HG03469 (cell line): ENCODE measurements around the gene COL4A3.

Source experiments
- ATAC-seq: cut with Tn5 transposase; IDR thresholded peaks from one replicate; pipeline ENCODE4 v1.9.1; 2021; ENCODE audit warnings: mild to moderate bottlenecking, moderate library complexity, moderate number of reproducible peaks; ENCODE audit not compliant: unreplicated experiment

COL4A3 gene

DNA sequence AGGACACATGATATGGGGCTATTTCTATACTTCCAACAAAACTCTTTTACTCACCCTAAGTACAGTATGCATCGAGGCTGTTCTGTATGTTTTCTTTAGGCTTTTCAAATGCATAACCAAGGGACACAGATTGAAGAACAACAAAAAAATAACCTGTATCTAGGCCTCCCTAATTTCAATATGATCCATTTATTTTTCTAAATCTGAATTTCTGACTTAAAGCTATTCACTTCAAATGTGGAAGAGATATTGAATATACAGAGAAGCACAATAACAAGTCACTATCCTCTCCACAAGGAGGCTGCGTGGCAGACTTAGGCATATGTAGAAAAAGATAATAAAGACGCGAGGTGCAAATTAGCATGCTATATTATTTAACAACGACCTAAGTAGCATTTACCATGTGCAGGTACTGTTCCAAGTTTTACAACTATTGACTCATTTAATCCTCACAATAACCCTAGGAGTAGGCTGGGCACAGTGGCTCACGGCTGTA lies 121.4 kb downstream of the COL4A3 start:
- no peak for ATAC-seq

DNA sequence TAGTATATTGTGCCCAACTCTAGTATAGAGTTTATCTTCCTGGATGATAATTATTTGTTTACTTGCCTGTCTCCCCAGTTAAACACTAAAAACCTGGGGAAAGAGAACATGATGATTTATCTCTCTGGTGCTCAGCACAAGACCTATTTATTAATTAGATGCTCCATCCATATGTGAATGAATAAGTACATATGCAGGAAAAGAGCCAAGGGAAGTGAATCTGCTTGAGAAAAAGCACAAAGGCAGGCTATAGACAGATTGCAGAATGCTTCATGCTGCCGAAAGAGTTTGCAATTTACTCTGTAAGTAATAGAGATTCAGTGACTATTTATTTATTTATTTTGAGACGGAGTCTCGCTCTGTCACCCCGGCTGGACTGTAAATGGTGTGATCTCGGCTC lies 123.3 kb downstream of the COL4A3 start:
- no peak for ATAC-seq

DNA sequence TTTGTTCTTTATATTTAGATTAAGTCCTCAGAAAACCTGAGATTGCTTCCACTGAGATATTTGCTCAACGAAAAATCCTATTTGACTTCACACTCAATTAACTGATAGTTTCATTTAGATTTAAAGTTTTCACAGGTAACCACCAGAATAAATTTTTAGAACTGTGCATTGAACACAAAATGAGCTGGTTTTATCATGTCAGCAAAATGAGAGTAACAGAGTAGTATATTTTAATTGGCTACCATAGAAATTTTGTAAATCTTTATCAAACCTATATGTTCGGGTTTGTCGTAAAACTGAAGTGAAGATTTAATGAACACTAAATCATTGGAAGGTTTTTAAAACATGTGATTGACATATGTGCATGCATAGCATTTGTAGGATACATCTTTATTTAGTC lies 127.9 kb downstream of the COL4A3 start:
- ATAC-seq, result no peak

DNA sequence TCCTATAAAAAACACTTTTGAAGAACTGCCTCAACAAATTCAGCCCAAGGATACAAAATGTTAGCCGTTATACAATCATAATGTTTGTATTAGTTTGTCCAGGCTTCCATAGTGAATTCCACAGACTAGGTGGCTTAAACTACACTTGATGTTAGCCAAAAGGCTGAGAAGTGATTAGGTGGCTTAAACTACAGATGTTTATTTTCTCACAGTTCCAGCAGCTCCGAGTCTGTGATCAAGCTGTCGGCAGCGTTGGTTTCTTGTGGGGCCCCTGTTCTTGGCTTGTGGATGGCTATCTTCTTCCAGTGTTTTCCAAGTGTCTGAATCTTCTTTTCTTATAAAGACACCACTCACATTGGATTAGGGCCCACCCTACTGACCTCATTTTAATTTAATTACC lies 129.1 kb downstream of the COL4A3 start:
- no peak for ATAC-seq

DNA sequence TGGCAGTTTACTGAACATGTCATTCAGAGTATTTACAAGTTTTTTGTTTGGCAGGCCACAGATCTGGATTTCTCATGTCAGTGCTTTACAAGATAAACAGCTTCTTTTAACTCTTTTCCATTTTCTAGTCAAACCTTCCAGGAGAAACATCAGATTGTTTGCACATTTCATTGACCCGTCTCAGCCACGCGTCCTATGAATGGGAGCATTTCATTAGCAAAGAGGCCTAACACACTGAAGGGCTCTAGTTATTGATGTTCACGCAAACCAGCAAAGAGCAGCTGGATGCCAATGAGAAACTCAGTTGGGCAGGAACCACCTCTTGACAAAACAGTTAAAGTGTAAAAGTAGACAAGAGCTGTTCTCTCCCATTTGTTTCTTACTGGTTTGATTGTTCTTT lies 131.4 kb downstream of the COL4A3 start:
- ATAC-seq, result no peak

DNA sequence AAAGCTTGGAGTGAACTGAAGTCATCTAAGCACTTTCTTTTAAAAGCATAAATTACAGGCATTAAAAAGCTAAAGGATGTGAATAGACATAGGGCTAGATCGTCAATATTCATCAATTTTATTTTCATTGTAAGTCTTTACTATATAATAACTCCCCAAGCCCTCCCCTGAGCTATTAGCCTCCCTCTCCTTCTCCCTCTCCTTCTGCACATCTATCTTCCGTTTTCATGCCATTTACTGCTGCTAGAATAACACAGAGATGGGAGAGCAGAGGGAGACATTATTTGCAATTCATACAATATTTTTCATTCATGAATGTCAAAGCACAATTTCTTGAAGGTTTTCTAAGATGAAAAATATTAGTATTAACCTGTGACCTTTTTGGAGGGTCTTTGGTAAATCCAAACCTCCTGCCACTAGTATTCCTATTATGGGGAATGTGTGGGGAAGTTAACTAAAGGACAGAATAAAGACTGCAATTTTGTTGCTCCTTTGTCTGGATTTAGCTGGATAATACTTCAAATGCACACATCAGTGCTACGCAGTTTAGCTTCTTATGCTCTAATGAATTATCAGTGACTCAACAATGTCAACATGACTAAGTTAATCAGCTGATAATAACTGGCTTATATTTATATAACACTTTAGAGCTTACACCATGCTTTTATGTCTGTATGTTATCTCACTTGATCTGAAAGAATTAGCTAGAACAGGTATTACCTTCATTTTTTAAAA lies 132.4 kb downstream of the COL4A3 start:
- ATAC-seq, result no peak

DNA sequence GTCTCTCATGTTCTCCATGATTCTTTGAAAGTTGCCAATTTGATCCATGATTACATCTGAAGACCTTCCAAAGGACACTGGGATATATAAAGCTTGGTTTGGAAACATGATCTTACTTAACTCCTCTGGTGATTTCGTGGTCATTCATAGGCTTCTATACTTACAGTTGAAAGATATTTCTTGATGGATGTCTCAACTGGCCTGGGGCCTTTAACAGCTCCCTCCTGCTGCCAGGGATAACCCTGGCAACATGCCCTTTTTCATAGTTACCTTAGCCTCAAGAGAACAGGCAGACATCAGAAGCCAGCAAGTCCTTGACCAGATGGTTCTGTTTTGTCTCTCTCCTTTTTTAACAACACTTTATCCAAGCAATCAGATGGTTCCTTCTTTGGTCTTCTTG lies 137.1 kb downstream of the COL4A3 start:
- ATAC-seq, result no peak

DNA sequence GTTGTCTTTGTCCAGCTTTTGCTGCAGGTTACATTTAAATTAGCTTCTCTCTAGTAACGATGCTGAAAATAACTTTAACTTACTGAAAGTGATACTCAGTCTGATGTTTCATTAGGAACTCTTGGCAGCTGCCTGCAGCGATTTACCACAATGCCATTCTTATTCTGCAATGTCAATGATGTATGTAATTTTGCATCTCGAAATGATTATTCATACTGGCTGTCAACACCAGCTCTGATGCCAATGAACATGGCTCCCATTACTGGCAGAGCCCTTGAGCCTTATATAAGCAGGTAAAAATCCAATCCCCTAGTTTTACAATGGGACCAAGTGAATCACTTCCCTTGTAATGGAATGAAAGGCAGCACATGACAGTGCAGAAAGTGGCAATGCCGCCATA lies 144.4 kb downstream of the COL4A3 start:
- ATAC-seq, result peak; percentile 71

DNA sequence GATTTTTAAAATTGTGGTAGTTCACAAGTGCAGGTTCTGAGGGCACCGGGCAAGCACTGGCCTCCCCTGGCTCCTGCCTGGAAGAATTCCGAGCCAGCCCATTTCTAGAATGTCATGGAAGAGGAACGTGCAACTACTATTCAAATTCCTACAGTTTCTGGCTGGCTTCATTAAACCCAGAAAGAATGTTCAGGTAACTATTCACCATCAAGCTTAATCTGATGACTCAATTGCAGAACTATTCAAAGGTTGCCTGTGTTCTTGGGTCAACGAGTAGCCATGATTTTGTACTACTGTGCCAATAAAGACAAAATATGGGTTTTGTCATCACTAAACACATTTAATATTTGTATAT lies 146.3 kb downstream of the COL4A3 start:
- ATAC-seq, result no peak

DNA sequence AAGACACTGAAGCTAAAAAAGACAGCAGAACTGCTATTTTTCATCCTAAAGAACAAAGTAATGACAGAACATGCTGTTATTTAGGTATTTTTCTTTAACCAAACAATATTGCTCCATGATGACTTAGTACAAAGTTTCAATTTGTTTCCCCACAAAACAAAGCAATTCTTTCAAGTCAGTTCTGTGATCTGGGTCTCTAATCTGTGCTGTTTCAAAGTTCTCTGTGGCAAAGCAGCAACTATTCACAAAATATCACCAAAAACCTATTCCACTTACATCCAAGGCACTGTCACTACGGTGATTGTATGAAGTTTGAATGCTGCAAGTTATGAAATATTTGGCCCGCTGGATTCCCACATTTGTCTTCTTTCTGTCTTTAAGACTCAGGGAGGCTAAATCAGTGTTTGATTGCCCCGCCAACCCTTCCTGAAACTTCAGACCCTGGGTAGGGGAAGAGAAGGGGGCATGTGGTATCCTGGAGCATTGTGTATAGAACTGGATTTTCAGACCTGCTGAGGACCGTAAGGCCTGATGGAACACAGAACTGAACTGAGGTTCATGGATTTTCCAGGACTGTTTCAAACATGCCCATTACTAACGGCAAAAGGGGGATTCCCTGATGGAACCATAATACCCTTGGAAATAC lies 147.6 kb downstream of the COL4A3 start:
- ATAC-seq, result no peak

DNA sequence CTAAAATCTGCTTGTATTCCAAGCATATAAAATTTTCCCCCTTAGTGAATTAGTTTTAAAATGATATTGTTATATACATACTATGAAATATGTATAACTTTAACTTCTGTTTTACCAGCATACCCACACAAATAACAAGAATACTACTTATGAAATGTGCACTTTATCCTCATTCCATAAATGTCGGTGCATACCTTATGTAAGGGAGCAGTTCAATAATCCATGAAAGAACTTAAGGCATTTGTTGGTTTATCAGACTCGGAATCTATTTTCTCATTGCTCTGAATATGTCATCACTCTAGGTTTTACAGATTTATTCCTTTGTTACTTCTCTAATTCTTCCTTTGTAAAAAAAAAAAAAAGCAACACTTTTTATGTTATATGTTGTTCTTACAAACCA lies 148.2 kb downstream of the COL4A3 start:
- ATAC-seq, result no peak

DNA sequence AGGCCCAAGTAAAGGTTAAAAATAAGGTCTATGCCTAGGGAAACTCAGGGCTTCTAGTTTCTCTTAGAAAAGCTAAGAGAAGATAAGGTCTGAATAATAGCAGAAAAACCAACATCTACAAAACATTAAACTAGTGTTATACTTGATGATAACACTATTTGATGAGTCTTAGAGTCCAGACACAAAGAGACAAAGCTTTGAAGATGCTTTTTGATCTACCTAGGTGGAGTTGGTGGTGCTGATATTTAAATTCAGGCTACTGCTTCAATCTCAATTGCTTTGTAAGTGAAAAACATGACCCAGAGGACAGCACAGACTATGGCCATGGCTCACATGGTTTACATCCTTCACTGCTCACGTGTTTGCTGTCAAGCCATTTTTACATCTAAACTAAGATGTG lies 148.9 kb downstream of the COL4A3 start:
- no peak for ATAC-seq

DNA sequence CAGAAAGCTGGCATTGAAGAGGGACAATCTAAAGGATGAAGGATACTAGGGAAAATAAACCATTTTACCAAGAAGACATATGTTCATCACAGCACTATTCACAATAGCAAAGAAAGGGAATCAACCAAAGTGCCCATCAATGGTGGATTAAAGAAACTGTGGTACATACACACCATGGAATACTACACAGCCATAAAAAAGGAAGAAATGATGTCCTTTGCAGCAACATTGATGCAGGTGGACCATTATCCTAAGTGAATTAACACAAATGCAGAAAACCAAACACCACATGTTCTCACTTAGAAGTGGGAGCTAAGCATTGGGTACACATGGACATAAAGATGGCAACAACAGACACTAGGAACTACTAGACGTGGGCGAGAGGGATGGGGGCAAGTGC lies 153.4 kb downstream of the COL4A3 start:
- no peak for ATAC-seq

DNA sequence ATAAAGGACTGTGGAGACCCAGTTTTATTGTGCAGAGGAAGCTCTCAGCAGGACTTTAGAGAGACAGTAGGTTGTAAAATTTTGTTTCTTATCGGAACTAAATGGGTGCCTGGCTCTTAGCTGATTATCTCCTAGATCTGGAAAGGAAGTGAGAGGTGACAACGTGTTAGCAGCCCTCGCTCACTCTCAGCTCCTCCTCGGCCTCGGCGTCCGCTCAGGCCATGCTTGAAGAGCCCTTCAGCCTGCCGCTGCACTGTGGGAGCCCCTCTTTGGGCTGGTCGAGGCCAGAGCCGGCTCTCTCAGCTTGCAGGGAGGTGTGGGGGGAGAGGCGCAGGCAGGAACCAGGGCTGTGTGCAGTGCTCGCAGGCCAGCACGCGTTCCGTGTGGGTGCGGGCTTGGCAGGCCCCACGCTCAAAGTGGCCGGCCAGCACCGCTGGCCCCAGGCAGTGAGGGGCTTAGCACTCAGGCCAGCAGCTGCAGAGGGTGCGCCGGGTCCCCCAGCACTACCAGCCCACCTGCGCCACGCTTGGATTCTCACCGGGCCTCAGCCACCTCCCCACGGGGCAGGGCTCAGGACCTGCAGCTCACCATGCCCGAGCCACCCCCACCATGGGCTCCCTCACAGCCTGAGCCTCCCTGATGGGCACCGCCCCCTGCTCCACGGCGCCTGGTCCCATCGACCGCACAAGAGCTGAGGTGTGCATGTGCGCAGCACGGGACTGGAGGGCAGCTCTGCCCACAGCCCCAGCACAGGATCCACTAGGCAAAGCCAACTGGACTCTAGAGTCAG lies 156.1 kb downstream of the COL4A3 start:
- no peak for ATAC-seq

DNA sequence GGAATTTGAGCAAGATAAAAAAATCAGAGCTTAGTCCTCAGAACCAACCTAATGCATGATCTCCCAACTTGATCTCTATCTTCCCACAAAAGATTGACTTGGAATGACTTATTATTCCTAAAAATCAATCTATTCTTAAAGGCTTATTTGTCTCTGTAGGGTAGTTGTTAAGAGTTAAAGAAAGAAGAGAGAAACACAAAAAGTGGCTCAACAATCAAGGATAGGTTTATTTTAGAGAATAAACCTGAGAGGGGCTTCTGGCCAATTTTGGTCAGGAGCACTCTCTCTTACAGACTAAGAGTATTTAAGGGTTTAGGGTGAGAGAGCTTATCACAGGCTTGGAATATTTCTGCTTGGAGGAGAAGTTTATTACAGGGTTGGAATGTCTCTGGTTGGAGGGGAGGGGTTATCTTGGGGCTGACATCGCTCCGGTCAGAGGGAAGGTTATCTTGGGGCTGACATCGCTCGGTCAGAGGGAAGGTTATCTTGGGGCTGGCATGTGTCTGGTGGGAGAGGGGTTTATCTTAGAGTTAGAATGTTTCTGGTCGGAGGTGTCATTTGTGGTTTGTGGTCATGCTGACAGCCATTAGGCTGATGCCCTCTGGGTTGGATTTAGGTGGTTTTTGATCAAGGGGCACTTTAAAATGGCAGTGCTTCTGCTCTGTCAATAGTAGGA lies 158.2 kb downstream of the COL4A3 start:
- no peak for ATAC-seq

DNA sequence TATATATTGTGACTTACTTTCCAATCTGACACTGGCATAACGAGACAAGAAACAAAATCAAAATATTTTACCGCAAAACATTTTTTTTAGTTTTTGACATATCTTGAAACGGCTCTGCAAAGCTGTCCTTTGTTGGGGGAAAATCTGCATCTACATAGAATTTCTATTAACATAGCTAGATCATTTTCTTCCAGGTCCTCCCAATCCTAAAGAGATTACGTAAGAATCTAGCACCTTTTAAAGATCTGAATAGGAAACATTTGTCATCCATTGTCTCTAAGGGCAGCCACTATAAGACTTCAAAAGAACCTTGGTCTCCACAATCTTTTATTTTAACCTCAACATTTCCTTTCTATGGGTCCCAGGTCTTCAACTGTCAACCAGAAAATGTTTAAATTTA lies 159.4 kb downstream of the COL4A3 start:
- no peak for ATAC-seq

DNA sequence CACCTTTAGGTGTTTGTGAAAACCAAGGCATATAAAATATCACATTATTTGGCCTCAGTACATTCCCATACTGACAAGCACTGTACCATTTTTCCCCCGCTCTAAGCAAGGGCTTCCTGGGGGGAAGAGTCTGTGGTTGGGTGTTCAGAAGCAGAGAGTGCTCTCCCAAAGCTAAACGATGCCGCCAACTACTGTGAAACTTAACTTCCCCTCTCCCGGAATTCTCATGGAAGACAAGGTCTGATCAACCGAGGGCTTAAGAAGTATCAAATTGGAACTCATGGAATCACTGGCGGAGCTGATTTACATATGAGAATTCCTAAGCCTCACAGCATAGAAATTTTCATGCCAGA lies 160.2 kb downstream of the COL4A3 start:
- no peak for ATAC-seq

DNA sequence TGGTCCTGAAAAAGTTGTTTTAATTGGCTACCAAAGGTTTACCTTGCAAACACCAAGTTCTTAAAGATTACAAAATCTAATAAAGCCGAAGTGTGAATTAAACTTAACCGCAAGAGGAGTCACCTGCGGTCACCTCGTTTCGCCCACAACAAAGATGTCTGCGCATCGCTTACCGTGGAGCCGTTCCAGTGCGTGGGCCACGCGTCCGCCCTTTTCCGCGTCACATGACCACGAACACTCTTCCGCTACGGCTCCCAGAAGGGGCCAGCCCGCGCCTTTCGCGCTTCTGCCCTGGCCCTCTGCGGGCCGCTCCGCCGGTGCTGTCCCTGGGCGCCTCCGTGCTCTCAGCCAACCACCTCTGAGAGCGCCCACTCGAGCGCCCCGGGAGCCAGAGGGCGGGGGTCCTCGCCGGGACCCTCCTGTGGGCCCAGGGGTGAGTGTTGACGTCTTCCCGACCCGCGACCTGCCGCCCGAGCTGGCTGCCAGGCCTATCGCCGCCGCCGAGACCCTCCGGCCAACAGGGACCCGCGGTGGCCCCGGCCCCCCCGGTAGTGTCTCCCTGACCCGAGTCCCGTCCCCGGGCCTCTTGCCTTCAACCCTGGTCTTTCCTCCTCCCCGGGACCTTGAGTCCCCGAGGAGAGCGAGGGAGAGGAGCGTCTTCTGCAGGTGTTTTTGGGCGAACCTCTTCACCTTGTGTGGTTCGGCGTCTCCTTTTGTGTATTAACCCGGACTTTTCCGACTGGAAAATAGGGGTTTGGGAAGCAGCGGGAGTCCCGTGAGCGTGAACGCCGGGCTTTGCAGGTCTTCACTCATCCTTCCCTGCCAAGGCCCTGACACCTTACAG lies 160.8 kb downstream of the COL4A3 start, which contains the start of gene MFF:
MFF (plus strand) TSS at position 257 of the 844 bp plus-strand sequence. CDS start 5,415 bp downstream, outside the sequence.
- peak; percentile 95 for ATAC-seq

DNA sequence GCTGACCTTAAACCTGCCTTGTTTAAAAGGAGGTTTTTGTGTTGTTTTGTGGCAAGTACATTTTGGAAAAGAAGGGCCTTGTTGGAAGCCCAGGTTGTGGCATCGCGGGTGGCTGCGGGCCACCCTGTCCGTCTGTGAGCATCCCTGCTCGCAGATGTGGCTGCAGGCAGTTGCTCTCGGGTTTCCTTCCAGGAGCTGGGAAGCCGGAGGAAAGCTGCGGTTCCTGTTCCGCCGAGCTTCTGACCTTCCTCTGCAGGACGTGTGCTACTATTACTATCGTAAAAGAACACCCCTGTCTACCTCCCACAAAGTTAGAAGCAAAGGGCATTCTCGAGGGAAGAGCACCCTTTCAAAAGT lies 161.4 kb downstream of the COL4A3 start:
- no peak for ATAC-seq

DNA sequence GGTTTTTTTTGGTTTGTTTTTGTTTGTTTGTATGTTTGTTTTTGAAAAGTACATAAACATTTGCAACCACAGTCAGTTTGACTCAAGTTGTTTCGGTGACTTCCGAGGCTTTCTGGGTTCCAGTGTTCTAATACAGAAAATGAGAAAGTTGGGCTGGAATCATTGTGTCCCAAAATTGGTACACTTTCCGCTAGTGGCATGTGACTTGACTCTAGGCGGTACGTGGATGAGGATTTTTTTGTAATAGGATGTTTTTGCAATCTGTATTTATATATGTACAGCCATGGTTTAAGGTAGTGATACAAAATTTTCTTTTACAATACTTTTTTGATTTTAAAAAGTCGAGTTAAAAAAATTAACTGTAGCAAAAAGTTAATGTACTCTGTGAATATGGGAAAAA lies 162.4 kb downstream of the COL4A3 start:
- ATAC-seq, result no peak
